DND-41 (cell line): ENCODE results near the gene DIS3L.

Source experiments
- ATAC-seq: fragments of 200-7000 bp; cut with Tn5 transposase; 3 replicates; pipeline ENCODE4 v1.9.1; 2021; ENCODE audit warnings: low read depth; ENCODE audit not compliant: insufficient read depth
- DNase-seq: peaks from one replicate; pipeline ENCODE4 v3.0.0-alpha.2; 2020
- H2AFZ ChIP-seq: 2 replicates; pipeline ENCODE4 v1.6.0; 2012; ENCODE audit warnings: low read depth, low read length
- H3K27ac ChIP-seq: 2 replicates; pipeline ENCODE4 v1.5.1; 2012; ENCODE audit warnings: low read length, inconsistent platforms
- H3K27me3 ChIP-seq: fragments of 200-600 bp; sonication (generic); 2 replicates; pipeline ENCODE4 v1.6.0; 2012; ENCODE audit warnings: low read length, mild to moderate bottlenecking, inconsistent platforms; ENCODE audit not compliant: insufficient read depth, poor library complexity
- H3K36me3 ChIP-seq: 2 replicates; pipeline ENCODE4 v1.5.1; 2012; ENCODE audit warnings: low read length, inconsistent platforms; ENCODE audit not compliant: insufficient read depth
- H3K4me1 ChIP-seq: 2 replicates; pipeline ENCODE4 v1.5.1; 2012; ENCODE audit warnings: mild to moderate bottlenecking, low read length; ENCODE audit not compliant: insufficient read depth
- H3K4me2 ChIP-seq: 2 replicates; pipeline ENCODE4 v1.6.0; 2012; ENCODE audit warnings: mild to moderate bottlenecking, moderate library complexity, low read length, inconsistent platforms; ENCODE audit not compliant: insufficient read depth
- H3K4me3 ChIP-seq, 2 experiments: fragments of 200-600 bp in 1 of 2; shearing (Covaris generic) in 1 of 2; 2 replicates each; pipeline ENCODE4 v1.5.1; 2012 to 2016; ENCODE audit warnings: inconsistent platforms in 2 of 2, low read length in 2 of 2, mild to moderate bottlenecking in 2 of 2, low read depth in 1 of 2, moderate library complexity in 1 of 2
- H3K79me2 ChIP-seq: 2 replicates; pipeline ENCODE4 v1.6.0; 2012; ENCODE audit warnings: low read length, inconsistent platforms; ENCODE audit not compliant: insufficient read depth
- H3K9ac ChIP-seq: 2 replicates; pipeline ENCODE4 v1.6.0; 2012; ENCODE audit warnings: low read depth, mild to moderate bottlenecking, inconsistent platforms, low read length, moderate library complexity
- H3K9me3 ChIP-seq: 2 replicates; pipeline ENCODE4 v1.5.1; 2012; ENCODE audit warnings: low read length, moderate library complexity, mild to moderate bottlenecking, inconsistent platforms; ENCODE audit not compliant: insufficient read depth, severe bottlenecking
- H4K20me1 ChIP-seq: 2 replicates; pipeline ENCODE4 v1.6.0; 2012; ENCODE audit warnings: low read length; ENCODE audit not compliant: insufficient read depth
- CTCF ChIP-seq: IDR thresholded peaks from 2 replicates; pipeline ENCODE4 v1.5.1; 2012; ENCODE audit warnings: borderline replicate concordance, low read length, moderate library complexity, mild to moderate bottlenecking; ENCODE audit not compliant: poor library complexity, severe bottlenecking; ENCODE audit errors: extremely low read depth
- EZH2 ChIP-seq: IDR thresholded peaks from 3 replicates; pipeline ENCODE4 v1.6.1; 2012; ENCODE audit warnings: borderline replicate concordance, low read depth, mild to moderate bottlenecking, moderate library complexity, low read length, inconsistent platforms; ENCODE audit not compliant: severe bottlenecking

Gene DIS3L

GRCh38 chr15:66251065-66251789, 42.1 kb upstream of the DIS3L start:
- H3K4me3 ChIP-seq: no peak overlapping the region
- H3K4me2 ChIP-seq: no peak overlapping the region
- H3K27ac ChIP-seq: no peak overlapping the region
- H3K4me1 ChIP-seq: no peaks in the 10 kb centered on the region
- TF ChIP-seq EZH2 (no peak), CTCF (no peak)
- no peak for DNase-seq
- H3K27me3 ChIP-seq: peaks cover 23% of the 10 kb centered on the region
- ATAC-seq: no peak
- no peak overlapping the region for H3K9ac ChIP-seq
- H4K20me1 ChIP-seq: no peaks in the 10 kb centered on the region
- no peaks in the 10 kb centered on the region for H3K79me2 ChIP-seq
- H3K36me3 ChIP-seq: no peaks in the 10 kb centered on the region
- H3K9me3 ChIP-seq: no peaks in the 10 kb centered on the region
- no peak overlapping the region for H2AFZ ChIP-seq

GRCh38 chr15:66251790-66252684, 41.3 kb upstream of the DIS3L start:
- Histone ChIP-seq H3K9me3 (no peaks in the 10 kb centered on the region), H3K79me2 (no peaks in the 10 kb centered on the region), H3K36me3 (no peaks in the 10 kb centered on the region), H3K27ac (no peak overlapping the region), H3K4me1 (no peaks in the 10 kb centered on the region), H4K20me1 (no peaks in the 10 kb centered on the region), H3K9ac (no peak overlapping the region), H2AFZ (no peak overlapping the region), H3K4me2 (no peak overlapping the region), H3K27me3 (peaks cover 23% of the 10 kb centered on the region), H3K4me3 (no peak overlapping the region)
- TF ChIP-seq EZH2: no peak
- no peak for TF ChIP-seq CTCF
- DNase-seq (peak; percentile 15), ATAC-seq (peak; percentile 59; the same call in 2 of the 3 replicates)

GRCh38 chr15:66252685-66253417, 40.5 kb upstream of the DIS3L start:
- Histone ChIP-seq H3K4me3 (no peak overlapping the region), H2AFZ (no peak overlapping the region), H4K20me1 (no peaks in the 10 kb centered on the region), H3K27ac (no peak overlapping the region), H3K36me3 (no peaks in the 10 kb centered on the region), H3K79me2 (no peaks in the 10 kb centered on the region), H3K4me2 (no peak overlapping the region), H3K9me3 (no peaks in the 10 kb centered on the region), H3K4me1 (no peaks in the 10 kb centered on the region), H3K9ac (no peak overlapping the region), H3K27me3 (peaks cover 30% of the 10 kb centered on the region)
- no peak for TF ChIP-seq EZH2
- DNase-seq: no peak
- 0 out of 3 replicates have a peak, but pooled peaks have one; percentile 14 for ATAC-seq
